ENCODE results near the gene PTK6. TPM values are rescaled to one million over a fixed set of nuclear protein-coding genes. Genes with fewer than 3 reads are reported as not detected.

PTK6 gene
- total and polyA plus RNA-seq, 2 donors (not counting 1 experiment from before 2014, with no cell fraction given): 0.86 to 2.3 TPM

DNA sequence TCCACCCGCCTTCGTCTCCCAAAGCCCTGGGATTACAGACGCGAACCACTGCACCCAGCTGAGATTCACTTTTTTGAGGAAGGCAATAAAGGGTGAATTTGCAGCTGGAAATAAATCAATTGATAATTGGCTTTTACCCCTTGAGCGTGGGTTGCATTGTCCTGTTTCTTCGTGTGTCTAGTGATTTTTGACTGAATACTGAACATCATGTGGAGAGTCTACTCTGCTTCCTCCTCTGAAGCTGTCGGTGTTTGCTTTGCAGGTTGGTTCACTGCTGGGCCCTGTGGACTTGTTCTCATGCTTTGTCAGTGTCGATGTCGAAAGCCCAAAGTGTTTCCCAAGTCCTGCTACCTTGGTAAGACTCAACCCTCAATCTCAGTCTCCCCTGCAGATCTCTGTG, 32.5 kb downstream of the PTK6 start:
- POLR2A ChIA-PET: no interaction called here

DNA sequence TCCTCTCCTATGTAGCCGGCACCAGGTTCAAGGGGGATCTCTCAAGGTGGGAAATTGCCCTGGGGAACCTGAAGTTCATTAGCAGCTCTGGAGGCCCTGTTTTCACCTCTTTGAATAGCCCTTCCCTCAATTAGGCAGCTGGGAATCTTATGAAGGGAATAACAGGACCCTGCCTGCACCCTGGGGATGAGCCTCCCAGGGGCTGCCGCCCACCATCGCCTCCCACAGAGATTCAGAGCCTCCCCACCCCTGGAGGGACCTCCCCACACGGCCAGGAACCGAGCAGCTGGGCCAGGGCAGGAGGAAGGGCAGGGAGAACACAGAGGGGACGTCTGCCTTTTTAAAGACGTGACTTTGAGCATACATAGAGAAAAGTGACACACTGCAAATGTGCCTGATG, 33.7 kb downstream of the PTK6 start:
- Histone ChIP-seq H2AFZ (ENCODE audit: insufficient read depth, low read depth, low read length, poor library complexity, severe bottlenecking) (no peak overlapping the region), H3K27ac (ENCODE audit: low read length in 2 of 2) (no peak overlapping the region), H3K4me1 (ENCODE audit: control insufficient read depth in 2 of 2, insufficient read depth in 2 of 2, low read length in 2 of 2) (peaks cover 5 to 8% of the 10 kb centered on the region in 2 donors), H3K4me3 (ENCODE audit: control extremely low read depth in 1 of 5, extremely low read depth in 1 of 5, insufficient read depth in 1 of 5, low read depth in 2 of 5, low read length in 4 of 5) (no peak overlapping the region), H3K27me3 (replicated peaks in 1 of 4; ENCODE audit: control extremely low read depth in 1 of 4, control insufficient read depth in 3 of 4, insufficient read depth in 4 of 4, low read length in 3 of 4) (peaks cover 0 to 25% (median 3%) of the 10 kb centered on the region in 4 experiments), H3K36me3 (replicated peaks in 1 of 2; ENCODE audit: control extremely low read depth in 1 of 2, control insufficient read depth in 1 of 2, extremely low read depth in 1 of 2, insufficient read depth in 2 of 2, low read length in 1 of 2) (no peaks in the 10 kb centered on the region), H3K9ac (ENCODE audit: low read length) (no peak overlapping the region), H3K79me2 (ENCODE audit: control insufficient read depth, insufficient read depth, low read length) (no peaks in the 10 kb centered on the region), H3K9me3 (ENCODE audit: control extremely low read depth in 1 of 3, control insufficient read depth in 2 of 3, insufficient read depth in 1 of 3, low read length in 2 of 3) (peaks cover 0 to 34% (median 0%) of the 10 kb centered on the region in 3 donors), H4K20me1 (ENCODE audit: control insufficient read depth, insufficient read depth, low read length, poor library complexity, severe bottlenecking) (no peaks in the 10 kb centered on the region), H3K4me2 (replicated peaks; ENCODE audit: low read depth, low read length, poor library complexity, severe bottlenecking) (no peak overlapping the region)
- no peak overlapping the region for H3K27ac Mint-ChIP-seq
- POLR2A ChIA-PET: no interaction called here
- intact Hi-C loops (cut with micrococcal nuclease): no loop called here
- H3K4me3 Mint-ChIP-seq: no peak overlapping the region
- no peak for DNase-seq
- peaks cover 26% of the 10 kb centered on the region for H3K27me3 Mint-ChIP-seq
- 44% methylated on average over 4 of the region's 7 CpGs for WGBS (ENCODE audit: insufficient coverage)
- no peak for TF ChIP-seq EZH2 (IDR thresholded peaks at IDR 0.05; ENCODE audit: borderline replicate concordance, insufficient read depth, low read depth, low read length, poor library complexity, severe bottlenecking)
- TF ChIP-seq, protein P1, sequence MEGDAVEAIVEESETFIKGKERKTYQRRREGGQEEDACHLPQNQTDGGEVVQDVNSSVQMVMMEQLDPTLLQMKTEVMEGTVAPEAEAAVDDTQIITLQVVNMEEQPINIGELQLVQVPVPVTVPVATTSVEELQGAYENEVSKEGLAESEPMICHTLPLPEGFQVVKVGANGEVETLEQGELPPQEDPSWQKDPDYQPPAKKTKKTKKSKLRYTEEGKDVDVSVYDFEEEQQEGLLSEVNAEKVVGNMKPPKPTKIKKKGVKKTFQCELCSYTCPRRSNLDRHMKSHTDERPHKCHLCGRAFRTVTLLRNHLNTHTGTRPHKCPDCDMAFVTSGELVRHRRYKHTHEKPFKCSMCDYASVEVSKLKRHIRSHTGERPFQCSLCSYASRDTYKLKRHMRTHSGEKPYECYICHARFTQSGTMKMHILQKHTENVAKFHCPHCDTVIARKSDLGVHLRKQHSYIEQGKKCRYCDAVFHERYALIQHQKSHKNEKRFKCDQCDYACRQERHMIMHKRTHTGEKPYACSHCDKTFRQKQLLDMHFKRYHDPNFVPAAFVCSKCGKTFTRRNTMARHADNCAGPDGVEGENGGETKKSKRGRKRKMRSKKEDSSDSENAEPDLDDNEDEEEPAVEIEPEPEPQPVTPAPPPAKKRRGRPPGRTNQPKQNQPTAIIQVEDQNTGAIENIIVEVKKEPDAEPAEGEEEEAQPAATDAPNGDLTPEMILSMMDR (IDR thresholded peaks at IDR 0.05): no peak
- H3K4me1 Mint-ChIP-seq: no peaks in the 10 kb centered on the region
- CTCF ChIA-PET: interaction anchor here (1.1 kb wide), 1 partner anchor 10 kb away, joined by 3 read pairs; no protein-coding TSS in a partner anchor
- ATAC-seq (ENCODE audit: low read depth): no peak
- peaks cover 2% of the 10 kb centered on the region for H3K9me3 Mint-ChIP-seq (ENCODE audit: insufficient read depth)

More for the DNA sequence above, 32.5 kb downstream of the PTK6 start:
- CTCF ChIA-PET: interaction anchor here (1.2 kb wide), 2 partner anchors 9 to 16 kb away, joined by 3 read pairs; partner anchors contain the start of gene PPDPF
- TF ChIP-seq, protein P1 (IDR thresholded peaks at IDR 0.05): no peak
- TF ChIP-seq EZH2 (IDR thresholded peaks at IDR 0.05; ENCODE audit: borderline replicate concordance, insufficient read depth, low read depth, low read length, poor library complexity, severe bottlenecking): no peak
- DNase-seq: no peak
- intact Hi-C loops (cut with micrococcal nuclease): no loop called here
- Histone ChIP-seq H3K36me3 (replicated peaks in 1 of 2; ENCODE audit: control extremely low read depth in 1 of 2, control insufficient read depth in 1 of 2, extremely low read depth in 1 of 2, insufficient read depth in 2 of 2, low read length in 1 of 2) (no peaks in the 10 kb centered on the region), H3K27ac (ENCODE audit: low read length in 2 of 2) (no peak overlapping the region), H3K4me3 (ENCODE audit: control extremely low read depth in 1 of 5, extremely low read depth in 1 of 5, insufficient read depth in 1 of 5, low read depth in 2 of 5, low read length in 4 of 5) (no peak overlapping the region), H3K79me2 (ENCODE audit: control insufficient read depth, insufficient read depth, low read length) (no peaks in the 10 kb centered on the region), H3K9ac (ENCODE audit: low read length) (no peak overlapping the region), H3K9me3 (ENCODE audit: control extremely low read depth in 1 of 3, control insufficient read depth in 2 of 3, insufficient read depth in 1 of 3, low read length in 2 of 3) (peaks cover 0 to 30% (median 0%) of the 10 kb centered on the region in 3 donors), H4K20me1 (ENCODE audit: control insufficient read depth, insufficient read depth, low read length, poor library complexity, severe bottlenecking) (no peaks in the 10 kb centered on the region), H3K4me2 (replicated peaks; ENCODE audit: low read depth, low read length, poor library complexity, severe bottlenecking) (no peak overlapping the region), H3K4me1 (ENCODE audit: control insufficient read depth in 2 of 2, insufficient read depth in 2 of 2, low read length in 2 of 2) (peaks cover 2% of the 10 kb centered on the region in 2 donors), H3K27me3 (replicated peaks in 1 of 4; ENCODE audit: control extremely low read depth in 1 of 4, control insufficient read depth in 3 of 4, insufficient read depth in 4 of 4, low read length in 3 of 4) (peaks cover 0 to 23% (median under 1%) of the 10 kb centered on the region in 4 experiments), H2AFZ (ENCODE audit: insufficient read depth, low read depth, low read length, poor library complexity, severe bottlenecking) (no peak overlapping the region)
- Mint-ChIP-seq H3K4me1 (no peaks in the 10 kb centered on the region), H3K27ac (no peak overlapping the region), H3K4me3 (no peak overlapping the region), H3K9me3 (ENCODE audit: insufficient read depth) (peaks cover 2% of the 10 kb centered on the region), H3K27me3 (peaks cover 32% of the 10 kb centered on the region)
- 98% methylated on average over 5 of the region's 9 CpGs for WGBS (ENCODE audit: insufficient coverage)
- no peak for ATAC-seq (ENCODE audit: low read depth)
